SK-N-SH (cell line): ENCODE results near the gene CEP112.

Experiments used
- EP300 ChIP-seq, 2 experiments: IDR thresholded peaks; 2 replicates each; pipeline versions ENCODE4 v1.4.0 to v1.6.1; 2012; ENCODE audit warnings: borderline replicate concordance in 1 of 2, low read depth in 1 of 2, low read length in 1 of 2
- FOXM1 ChIP-seq: IDR thresholded peaks from 2 replicates; pipeline ENCODE4 v1.4.0; 2012; ENCODE audit warnings: low read depth, mild to moderate bottlenecking
- MEF2A ChIP-seq: IDR thresholded peaks from 2 replicates; pipeline ENCODE4 v1.4.0; 2012; ENCODE audit warnings: low read depth, borderline replicate concordance
- MXI1 ChIP-seq: IDR thresholded peaks from 2 replicates; pipeline ENCODE4 v1.6.1; 2012; ENCODE audit warnings: mild to moderate bottlenecking, low read depth, low read length, improper control_type of control experiment
- RAD21 ChIP-seq: IDR thresholded peaks from 2 replicates; pipeline ENCODE4 v1.6.1; 2012; ENCODE audit warnings: mild to moderate bottlenecking, low read length
- SIN3A ChIP-seq: IDR thresholded peaks from 2 replicates; pipeline ENCODE4 v1.6.1; 2012; ENCODE audit warnings: low read depth, mild to moderate bottlenecking, low read length, moderate library complexity, borderline replicate concordance
- TAF1 ChIP-seq: IDR thresholded peaks from 2 replicates; pipeline ENCODE4 v1.6.1; 2012; ENCODE audit warnings: low read depth, mild to moderate bottlenecking, low read length, moderate library complexity, borderline replicate concordance
- TEAD4 ChIP-seq: IDR thresholded peaks from 2 replicates; pipeline ENCODE4 v1.4.0; 2012; ENCODE audit warnings: mild to moderate bottlenecking, borderline replicate concordance; ENCODE audit not compliant: insufficient read depth
- YY1 ChIP-seq: IDR thresholded peaks from 2 replicates; pipeline ENCODE4 v1.4.0; 2012; ENCODE audit warnings: low read depth, mild to moderate bottlenecking
- TF ChIP-seq, protein P1 (sequence below): IDR thresholded peaks from 2 replicates; pipeline ENCODE4 v1.4.0; 2012; ENCODE audit warnings: low read depth, borderline replicate concordance
- TF ChIP-seq, protein P2 (sequence below): fragments of 150-350 bp; IDR thresholded peaks from 2 replicates; pipeline ENCODE4 v1.6.1; 2017; ENCODE audit warnings: antibody characterized with exemption, low read length, low read depth, borderline replicate concordance
- TF ChIP-seq, protein P3 (sequence below): fragments of 200-600 bp; sonication (generic); IDR thresholded peaks from 2 replicates; pipeline ENCODE4 v1.6.1; 2017; ENCODE audit warnings: antibody characterized with exemption, mild to moderate bottlenecking, moderate library complexity
- TF ChIP-seq, protein P4 (sequence below): IDR thresholded peaks from 2 replicates; pipeline ENCODE4 v1.4.0; 2012; ENCODE audit warnings: low read depth

DNA sequence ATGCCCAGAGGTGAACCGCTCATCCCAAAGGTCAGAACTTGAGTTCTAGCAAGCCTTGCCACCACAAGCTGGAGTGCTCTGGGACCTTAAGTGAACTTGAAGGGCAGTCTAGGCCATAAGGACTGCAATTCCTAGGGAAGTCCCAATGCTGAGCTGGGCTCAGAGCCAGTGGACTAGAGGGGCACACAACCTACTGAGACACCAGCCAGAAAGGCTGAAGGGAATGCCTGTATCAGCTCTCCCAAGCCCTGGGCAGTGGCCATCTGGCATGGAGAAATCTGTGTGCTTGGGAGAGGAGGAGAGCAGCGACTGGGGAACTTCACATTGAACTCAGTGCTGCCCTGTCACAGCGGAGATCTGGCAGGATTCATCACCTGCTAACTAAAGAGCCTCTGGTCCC lies 201.3 kb downstream of the CEP112 start:
- no peak for TF ChIP-seq MEF2A
- TF ChIP-seq, protein P1, sequence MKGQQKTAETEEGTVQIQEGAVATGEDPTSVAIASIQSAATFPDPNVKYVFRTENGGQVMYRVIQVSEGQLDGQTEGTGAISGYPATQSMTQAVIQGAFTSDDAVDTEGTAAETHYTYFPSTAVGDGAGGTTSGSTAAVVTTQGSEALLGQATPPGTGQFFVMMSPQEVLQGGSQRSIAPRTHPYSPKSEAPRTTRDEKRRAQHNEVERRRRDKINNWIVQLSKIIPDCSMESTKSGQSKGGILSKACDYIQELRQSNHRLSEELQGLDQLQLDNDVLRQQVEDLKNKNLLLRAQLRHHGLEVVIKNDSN = no peak
- TF ChIP-seq TEAD4 = no peak
- TF ChIP-seq, protein P2, sequence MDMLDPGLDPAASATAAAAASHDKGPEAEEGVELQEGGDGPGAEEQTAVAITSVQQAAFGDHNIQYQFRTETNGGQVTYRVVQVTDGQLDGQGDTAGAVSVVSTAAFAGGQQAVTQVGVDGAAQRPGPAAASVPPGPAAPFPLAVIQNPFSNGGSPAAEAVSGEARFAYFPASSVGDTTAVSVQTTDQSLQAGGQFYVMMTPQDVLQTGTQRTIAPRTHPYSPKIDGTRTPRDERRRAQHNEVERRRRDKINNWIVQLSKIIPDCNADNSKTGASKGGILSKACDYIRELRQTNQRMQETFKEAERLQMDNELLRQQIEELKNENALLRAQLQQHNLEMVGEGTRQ = no peak
- TF ChIP-seq TAF1 = no peak
- TF ChIP-seq, protein P3, sequence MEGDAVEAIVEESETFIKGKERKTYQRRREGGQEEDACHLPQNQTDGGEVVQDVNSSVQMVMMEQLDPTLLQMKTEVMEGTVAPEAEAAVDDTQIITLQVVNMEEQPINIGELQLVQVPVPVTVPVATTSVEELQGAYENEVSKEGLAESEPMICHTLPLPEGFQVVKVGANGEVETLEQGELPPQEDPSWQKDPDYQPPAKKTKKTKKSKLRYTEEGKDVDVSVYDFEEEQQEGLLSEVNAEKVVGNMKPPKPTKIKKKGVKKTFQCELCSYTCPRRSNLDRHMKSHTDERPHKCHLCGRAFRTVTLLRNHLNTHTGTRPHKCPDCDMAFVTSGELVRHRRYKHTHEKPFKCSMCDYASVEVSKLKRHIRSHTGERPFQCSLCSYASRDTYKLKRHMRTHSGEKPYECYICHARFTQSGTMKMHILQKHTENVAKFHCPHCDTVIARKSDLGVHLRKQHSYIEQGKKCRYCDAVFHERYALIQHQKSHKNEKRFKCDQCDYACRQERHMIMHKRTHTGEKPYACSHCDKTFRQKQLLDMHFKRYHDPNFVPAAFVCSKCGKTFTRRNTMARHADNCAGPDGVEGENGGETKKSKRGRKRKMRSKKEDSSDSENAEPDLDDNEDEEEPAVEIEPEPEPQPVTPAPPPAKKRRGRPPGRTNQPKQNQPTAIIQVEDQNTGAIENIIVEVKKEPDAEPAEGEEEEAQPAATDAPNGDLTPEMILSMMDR = no peak
- TF ChIP-seq SIN3A = no peak
- TF ChIP-seq MXI1 = no peak
- TF ChIP-seq FOXM1 = no peak
- no peak for TF ChIP-seq YY1
- no peak for TF ChIP-seq RAD21
- TF ChIP-seq, protein P4, sequence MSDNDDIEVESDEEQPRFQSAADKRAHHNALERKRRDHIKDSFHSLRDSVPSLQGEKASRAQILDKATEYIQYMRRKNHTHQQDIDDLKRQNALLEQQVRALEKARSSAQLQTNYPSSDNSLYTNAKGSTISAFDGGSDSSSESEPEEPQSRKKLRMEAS = no peak
- TF ChIP-seq EP300 (IDR thresholded peaks at IDR 0.05; ENCODE audit: borderline replicate concordance in 1 of 2, low read depth in 1 of 2, low read length in 1 of 2) = no peak
